HG03442 (cell line): ENCODE results near the gene NFATC3.

ENCODE experiments used
- ATAC-seq: cut with Tn5 transposase; IDR thresholded peaks from one replicate; pipeline ENCODE4 v1.9.1; 2021; ENCODE audit warnings: mild to moderate bottlenecking, moderate library complexity; ENCODE audit not compliant: unreplicated experiment

Gene NFATC3

DNA sequence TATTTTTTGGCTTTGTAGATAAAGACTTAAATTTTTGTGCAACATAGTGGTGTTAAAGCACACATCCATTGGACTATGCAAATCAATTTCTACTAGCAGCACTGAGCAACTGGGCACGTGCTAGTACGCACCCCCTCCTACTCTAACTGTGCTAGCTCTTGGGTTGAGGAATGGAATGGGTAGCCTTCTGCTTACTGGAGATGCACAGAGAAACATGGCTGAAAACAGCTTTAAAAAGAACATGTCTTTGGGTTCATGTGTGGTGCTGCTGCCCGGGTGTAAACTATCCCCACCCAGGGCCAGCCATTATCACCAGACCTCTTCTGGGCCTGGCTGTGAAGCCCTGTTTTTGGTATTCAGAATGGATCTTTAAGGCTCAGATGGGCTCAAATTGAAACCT, 143.5 kb downstream of the NFATC3 start:
- no peak for ATAC-seq

DNA sequence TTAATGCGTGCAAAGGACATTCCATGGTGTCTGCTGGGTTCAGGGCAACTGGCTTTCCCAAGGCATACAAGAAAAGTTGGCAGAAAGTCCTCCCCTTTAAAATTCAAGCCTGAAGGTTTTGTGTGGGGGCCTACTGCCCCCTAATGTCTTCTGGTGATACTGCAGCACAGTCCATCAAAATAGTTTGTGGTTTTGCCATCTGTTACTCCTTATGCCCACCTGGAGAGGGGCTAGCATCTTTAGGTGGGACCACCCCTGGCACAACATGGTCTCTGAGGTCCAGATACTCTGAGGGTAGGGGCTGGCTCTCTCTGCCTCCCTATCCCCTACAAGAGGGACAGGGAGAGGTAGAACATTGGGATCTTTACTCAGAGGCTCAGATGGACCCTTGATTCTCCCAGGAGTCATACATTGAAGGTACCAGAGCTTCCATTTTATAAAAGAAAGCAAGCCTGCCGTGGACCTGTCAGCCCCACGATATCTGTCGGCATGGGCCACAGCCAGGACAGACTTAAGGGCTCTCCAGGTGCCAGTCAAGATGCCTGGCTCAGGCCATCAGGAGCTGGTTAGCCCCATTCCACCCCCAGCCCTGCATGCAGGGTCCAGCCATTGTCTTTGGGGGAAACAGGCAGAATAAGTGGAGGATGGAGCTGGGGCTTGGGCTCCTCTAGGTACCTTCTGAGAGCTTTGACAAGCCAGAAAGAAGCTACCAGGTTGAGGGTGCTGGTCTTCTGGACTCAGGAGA, 144.4 kb downstream of the NFATC3 start:
- ATAC-seq: no peak

DNA sequence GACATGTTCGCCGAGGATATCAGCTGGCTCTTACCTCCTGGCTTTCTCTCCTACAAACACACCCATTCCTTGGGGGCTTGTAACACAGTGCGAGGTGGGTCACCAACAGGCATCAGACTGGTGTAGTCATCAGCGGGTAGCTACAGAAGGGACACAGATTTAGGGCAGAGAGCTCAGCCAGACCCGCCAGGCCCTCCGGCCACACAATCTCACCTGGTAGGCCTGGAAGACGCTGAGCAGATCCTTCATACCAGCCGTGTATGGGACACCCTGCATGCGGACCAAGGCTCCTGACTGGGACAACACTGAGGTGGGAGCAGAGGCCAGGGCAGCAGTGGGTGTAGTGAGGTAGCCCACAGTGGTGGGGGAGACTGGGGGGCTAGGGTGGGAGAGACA, 145.0 kb downstream of the NFATC3 start:
- ATAC-seq: no peak

DNA sequence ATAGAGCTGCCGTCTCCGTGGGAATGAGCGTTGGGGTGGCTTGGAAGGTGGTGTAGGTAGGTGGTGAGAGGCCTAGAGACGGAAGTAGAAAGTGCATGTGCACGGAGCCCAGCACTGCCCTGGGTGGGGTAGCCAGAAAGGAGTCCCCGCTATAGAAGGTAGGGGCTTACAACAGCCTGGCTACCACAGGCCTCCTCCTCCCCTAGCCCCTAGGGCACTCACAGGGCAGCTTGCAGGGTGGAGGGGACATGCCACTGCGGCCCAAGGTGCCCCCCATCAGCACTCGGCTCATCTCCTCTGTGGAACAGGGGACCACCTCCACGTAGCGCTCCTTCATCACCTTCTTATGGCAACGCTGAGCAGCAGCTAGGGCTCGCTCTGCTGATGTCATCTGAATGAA, 145.8 kb downstream of the NFATC3 start:
- ATAC-seq: no peak

DNA sequence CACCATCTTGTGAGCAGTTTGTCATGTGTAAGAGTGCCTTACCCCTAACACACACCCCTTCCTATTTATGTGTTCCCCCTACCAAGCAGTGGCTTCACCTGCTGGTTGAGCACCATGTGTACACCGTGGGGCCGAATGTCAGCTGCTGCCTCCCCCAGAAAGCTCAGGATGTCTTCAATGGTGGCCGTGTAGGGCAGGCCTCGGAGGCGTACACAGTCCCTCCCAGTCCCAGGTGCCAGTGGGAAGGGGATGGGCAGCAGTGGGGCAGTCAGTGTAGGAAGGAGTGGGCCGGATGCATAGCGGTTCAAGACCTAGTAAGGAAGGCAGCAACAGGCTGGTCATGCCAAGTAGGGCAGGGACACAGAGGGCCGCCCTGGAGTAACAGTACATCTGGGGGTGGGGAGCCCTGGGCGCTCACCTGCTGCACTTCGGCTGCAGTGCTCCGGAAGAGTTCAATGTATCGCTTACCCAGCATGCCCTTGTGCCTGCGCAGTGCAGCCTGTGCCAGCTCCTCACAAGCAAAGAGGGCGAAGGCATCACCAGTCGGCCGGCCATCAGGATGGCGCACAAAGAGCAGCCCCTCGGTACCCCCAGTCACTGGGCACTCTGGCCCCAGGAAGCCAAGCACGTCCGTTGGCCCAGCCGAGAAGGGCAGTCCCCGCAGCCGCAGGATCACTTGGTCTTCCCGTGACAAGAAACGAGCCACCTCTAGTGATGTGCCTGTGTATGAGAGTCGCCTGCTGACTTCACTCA, 146.4 kb downstream of the NFATC3 start:
- ATAC-seq: no peak

DNA sequence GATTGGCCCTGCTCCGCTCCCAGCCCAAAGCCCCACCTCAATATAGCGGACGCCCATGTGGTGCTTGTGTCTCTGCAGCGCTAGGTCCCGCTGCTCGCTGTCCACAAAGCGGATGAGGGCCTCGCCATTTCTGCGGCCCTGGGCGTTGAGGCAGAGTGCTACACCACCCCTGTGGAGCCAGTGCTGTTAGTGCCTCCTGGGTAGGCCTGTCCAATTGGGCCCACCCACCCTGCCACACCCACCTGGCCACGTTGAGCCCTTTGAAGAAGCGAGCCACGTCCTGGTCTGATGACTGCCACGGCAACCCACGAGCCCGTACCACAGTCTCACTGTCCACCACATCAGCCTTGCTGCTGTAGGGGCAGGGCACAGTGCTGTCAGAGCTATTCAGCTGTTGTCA, 147.2 kb downstream of the NFATC3 start:
- ATAC-seq: no peak

DNA sequence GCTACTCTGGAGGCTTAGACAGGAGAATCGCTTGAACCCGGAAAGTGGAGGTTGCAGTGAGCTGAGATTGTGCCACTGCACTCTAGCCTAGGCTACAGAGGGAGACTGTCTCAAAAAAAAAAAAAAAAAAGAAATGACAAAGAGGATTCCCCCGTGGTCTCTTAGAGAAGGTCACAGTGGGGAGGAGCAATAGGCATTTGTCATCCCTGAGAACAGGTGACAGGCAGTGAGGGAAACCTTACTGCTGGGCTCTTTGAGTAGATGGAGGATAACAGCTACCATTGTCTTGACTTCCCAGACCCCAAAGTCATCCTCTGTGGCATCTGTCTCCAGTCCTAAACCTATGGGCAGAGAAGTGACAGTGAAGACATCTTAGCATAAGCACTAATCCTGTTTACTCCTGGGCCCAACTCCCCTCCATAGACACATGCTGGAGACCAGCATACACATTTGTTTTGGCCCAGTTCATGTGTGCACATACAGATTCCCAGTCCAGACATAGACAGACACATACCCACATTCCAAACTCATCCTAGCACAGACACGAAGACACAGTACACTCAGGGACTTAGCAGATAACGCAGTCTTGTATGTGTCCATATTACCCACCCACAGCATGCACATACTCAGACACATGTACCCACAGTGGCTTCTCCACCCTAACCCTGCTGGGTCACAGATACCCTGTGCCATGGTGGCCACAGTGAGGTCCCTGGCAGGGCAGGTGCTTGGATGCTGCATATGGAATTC, 148.1 kb downstream of the NFATC3 start:
- no peak for ATAC-seq

DNA sequence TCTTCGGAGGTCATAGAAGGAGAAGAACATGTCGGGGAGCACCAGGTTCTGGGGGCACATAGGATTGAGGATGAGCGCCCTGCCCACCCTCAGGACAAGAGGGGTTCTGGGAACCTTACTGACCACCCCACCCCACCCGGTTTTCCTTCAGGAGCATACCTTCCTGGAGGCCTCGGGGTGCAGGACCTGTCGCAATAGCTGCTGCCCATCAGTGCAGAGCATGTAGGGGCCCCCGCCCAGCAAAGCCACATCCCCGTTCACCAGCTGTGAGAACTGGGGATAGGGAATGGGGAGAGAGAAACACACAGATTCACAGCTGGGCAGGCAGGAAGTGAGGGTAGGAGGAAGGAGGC, 148.6 kb downstream of the NFATC3 start:
- ATAC-seq: no peak

DNA sequence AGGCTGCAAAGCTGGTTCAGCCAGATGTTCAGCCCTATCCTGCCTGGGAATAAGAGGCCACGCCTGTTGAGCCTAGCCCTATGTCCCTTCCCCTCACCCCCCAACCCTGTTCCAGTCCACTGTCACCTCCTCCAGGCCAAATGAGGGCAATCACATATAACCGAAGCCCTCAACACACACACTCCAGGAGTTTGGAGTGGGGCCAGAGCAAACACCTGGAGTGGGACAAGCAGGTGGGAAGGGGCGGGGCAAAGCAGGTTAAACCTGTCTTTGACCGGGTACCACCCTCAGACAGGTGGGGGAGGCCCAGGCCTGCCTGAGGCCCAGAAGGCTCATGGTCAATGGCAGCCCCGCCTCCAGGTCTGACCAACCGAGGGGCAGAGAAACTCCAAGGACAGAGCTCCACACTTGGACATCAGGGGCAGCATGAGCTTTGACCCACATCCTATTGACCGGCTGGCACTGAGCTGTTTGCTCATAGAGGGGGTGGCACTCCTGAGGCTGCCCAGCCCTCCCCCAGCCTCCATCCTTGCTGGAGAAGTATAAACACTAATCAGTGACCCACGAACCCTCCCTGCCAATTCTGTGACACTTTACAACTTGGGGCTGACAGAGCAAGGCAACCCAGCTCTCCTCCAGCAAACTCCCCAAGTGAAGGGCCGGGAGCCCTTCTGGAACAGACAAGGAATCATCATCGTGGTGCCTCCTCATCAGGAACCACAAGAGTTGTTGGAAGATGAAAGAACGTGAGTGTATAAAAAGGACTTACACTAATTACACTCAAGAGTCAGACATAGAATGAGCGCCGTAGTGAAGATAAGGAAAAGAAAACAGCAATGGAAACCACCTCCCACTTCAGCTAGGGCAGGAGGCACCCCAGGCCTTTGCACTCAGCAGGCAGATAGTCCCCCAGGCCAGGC, 149.3 kb downstream of the NFATC3 start:
- no peak for ATAC-seq

DNA sequence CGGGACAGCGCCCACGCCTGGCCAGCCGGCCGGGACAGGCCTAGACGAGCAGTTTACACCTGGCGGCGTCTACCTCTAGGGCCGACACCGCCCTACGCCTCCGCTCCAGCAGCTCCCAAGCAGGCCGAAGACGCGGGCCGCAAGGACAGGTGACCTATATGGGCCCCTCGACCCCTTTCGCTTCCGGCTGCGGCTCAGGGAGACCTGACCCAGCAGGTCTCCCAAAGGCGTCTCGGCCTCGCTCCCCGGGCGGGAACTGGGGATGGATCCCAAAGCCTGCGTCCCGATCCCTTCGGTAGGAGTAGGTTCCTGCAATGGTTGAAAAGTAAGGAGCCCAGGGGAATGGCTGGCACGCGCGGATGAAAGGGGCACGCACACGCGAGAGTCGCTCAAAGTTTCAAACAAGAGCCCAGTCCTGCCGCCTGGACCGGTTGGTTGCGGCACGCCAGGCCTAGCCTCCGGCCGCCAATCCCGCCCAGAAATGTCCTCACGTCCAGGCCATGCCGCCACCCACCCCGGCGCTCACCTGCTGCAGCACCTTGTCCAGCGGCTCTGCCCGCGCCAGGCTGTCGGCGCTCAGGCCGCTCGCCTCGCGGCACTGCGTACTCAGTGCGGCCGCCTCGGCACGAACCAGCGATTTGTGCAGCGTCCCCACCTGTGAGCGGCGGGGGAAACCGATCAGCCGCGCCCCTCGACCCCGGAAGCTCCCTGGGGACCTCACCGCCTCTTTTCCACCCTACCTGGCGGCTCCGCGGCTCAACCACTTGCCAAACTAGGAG, 150.1 kb downstream of the NFATC3 start:
- ATAC-seq: no peak

DNA sequence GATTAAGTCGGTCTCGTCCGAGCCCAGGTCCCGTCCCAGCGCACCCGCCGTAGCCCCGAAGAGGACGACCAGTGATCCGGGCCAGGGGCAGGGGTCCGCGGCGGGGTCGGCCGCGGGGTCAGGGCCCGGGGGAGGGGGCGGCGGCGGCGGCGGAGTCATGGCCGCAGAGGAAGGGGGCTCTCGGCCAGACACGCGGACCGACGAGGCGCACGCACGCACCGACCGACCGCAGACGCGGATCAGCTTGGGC, 150.6 kb downstream of the NFATC3 start, which contains the start of gene ESRP2:
ESRP2 (minus strand) TSS at position 241 of the 250 bp plus-strand sequence; CDS start at position 159, 82 bp downstream.
- no peak for ATAC-seq

DNA sequence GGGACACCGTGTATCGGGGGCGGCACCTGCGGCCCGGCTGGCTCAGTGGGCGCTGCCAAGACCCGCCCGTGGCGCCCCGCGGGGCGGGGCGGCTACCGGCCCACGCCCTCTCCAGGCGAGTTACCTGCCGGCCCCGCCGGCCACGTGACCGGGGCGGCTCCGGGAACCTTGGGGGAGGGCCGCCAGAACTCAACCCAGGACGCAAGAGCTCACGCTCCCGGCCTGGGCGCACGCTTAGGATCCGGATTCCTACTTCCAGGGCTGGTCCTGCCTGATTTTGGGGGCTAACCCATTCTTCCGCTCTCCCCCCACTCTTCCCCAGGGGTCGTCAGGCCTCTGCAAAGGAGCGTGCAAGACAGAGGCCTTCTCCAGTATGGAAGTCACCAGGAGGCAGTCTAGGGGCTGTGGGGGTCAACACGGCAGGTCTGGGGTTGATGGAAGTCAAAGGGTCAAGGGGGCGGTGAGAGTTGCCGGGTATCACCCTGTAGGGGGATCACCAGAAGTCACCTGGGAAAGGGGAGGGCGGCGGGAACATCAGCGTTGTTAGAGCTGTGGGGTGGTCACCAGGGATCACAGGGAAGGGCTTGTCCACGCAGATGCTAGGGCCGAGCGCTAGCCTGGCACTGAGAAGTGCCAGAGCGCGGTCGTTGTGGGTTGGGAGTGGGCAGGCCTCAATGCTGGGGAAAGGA, 151.1 kb downstream of the NFATC3 start:
- ATAC-seq: no peak

DNA sequence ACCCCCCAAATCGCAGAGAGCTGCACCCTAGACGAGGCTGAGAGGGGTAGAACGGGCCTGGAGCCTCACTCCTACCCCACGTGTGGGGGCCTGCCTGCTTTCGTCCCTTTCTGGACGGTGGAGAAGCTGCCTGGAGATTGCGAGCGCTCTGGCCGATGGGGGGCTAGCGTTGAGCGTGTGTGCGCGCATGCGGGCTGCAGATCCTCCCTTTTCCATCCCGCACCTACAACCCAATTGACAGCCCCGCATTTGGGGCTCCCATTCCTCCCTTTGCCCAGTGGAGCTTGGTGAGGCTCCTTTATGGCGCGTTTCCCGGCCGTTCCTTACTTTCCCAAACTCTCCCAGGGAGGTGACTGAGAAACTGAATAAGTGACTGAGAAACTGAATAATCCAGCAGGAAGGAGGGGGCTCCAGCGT, 151.7 kb downstream of the NFATC3 start:
- ATAC-seq: no peak

DNA sequence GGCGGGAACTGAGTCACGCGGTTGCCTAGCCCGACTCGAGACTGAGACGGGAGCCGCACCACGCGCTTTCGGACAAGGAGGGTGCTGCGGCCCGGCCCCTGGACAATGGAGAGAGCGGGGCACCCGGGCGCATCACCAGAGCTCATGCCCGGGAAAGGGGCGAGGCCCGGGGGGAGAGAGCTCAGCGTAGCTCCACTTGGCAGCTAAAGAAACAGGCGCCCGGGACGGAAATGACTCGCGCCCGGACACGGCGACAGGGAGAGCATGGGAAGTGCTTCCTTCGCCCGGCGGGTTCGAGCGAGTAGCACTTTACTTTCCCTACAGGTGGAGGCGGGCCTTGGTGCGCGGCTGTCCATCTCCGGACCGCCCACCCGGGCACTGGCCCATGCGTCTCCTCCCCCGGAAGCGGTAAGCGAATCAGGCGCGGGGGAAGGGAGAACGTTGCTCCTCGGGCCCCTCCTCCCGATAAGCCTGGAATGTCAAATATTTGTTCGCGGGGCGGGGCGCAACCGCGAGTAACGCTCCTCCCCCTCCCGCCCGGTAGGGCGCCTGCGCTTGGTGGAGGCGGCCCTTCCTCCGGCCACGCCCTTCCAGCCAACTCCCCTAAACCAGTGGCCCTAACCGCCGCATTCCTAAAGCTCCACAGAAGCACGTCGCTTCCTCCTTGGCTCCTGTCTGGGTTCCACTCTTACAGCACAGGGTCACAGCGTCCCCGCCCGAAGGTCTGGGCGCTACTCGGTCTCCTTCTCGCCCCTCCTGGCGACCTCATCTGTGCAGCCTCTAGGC, 152.3 kb downstream of the NFATC3 start:
- peak; percentile 72 for ATAC-seq

DNA sequence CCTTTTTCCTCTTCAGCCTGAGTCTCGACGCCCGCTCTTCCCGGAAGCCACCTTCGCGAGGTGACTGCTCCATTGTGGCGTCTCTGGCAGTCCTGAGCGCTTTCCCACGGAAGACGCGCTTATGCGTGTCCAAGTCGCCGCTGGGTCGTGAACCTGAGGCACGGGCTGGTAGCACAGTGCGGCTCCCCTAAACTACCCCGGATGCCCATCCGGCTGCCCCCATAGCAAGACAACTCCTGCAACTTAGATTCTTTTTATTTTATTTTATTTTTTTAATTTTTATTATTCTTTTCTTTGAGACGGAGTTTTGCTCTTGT, 152.8 kb downstream of the NFATC3 start:
- ATAC-seq: no peak

DNA sequence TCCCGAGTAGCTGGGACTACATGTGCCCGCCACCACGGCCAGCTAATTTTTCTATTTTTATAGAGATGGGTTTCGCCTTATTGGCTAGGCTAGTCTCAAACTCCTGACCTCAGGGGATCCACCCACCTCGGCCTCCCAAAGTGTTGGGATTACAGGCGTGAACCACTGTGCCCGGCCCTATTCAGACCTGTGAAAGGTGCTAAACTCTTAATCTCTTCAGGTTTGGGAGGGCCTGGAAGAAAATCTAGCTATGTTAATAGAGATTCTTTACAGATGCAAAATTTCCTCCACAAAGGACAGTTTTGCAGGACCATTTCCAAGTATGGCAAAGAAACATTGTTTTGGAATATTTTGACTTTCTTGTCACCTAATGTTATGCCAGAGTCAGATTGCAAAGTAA, 156.9 kb downstream of the NFATC3 start:
- no peak for ATAC-seq

DNA sequence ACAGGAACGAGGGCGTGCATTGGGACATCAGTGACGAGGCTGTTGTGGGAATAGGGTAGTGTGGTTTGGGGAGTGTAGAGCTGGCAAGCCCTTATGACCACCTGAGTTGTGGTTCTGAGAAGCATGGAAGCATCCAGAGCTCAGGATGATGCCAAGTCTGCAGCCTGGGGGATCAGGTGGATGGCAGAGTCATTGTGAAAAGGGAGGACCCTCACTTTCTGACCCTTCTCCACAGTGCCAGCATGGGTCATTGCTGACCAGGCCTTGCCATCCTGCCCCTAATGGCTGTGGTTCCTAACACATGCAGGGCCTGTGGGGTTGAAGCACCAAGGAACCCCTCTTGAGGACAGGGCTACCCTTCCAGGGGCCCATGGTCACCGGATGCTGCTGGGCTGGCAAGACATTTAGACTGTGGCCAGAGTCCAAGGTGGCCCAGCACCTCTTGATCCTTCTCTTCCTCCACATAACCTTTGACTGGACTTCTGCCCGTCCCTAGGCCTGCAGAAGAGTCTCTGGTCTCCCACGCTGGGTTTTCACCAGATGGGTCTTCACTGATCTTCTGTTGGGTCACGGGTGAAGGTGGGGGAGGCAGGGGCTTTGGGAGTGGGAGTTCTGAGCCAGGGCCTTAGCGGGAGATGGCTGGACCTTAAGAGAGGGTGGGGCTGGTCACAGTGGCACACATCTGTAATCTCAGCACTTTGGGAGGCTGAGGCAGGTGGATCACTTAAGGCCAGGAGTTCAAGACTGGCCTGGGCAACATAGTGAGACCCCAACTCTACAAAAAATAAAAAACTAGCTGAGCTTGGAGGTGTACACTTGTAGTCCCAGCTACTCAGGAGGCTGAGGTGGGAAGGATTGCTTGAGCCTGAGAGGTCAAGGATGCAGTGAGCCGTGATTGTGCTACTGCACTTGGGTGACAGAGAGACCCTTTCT, 158.0 kb downstream of the NFATC3 start:
- no peak for ATAC-seq

DNA sequence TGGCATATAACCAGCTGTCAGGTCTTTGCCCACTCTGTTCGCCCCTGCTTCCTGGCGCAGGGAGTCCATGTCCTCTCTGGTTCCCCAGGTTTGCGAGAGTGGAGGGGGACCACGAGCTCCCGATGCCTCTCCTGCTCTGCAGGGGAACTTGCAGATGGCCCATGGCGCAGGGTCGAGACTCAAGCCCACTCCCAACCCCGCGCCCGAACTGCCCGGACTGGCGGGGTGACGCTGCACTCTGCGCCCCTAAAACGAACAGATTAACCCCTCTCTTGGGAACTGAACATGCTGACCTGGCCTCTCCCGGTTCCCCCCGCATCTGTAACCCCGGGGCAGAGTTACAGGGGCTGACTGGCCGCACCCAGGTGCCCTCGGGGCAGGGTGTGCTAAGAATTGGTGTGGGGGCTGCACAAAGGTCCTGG, 159.3 kb downstream of the NFATC3 start:
- no peak for ATAC-seq
